Measurements from ENCODE around the gene MBOAT1.

- no peak for TF ChIP-seq REST (IDR thresholded peaks at IDR 0.05; ENCODE audit: low read depth)
- no peak for TF ChIP-seq CEBPB (IDR thresholded peaks at IDR 0.05)
- TF ChIP-seq YY1 (IDR thresholded peaks at IDR 0.05; ENCODE audit: low read depth) = no peak
- no peak for TF ChIP-seq FOXM1 (IDR thresholded peaks at IDR 0.05; ENCODE audit: borderline replicate concordance, low read depth)
- no peak for TF ChIP-seq EP300 (IDR thresholded peaks at IDR 0.05; ENCODE audit: borderline replicate concordance)
- no peak for TF ChIP-seq TCF12 (IDR thresholded peaks at IDR 0.05; ENCODE audit: low read depth)
- no peak for TF ChIP-seq RAD21 (IDR thresholded peaks at IDR 0.05; ENCODE audit: low read depth)
- TF ChIP-seq USF1 (IDR thresholded peaks at IDR 0.05) = no peak
- TF ChIP-seq TAF1 (IDR thresholded peaks at IDR 0.05; ENCODE audit: low read depth) = no peak
- TF ChIP-seq MAX (IDR thresholded peaks at IDR 0.05) = no peak
These were observed 9.2 kb upstream of the MBOAT1 start for GRCh38 chr6:20221421-20221820.
